HEK293T (cell line): ENCODE data around the gene RNF225.

ENCODE experiments used
- CTCF ChIA-PET: fragments of 350-600 bp; formaldehyde crosslinking; extraction: SDS; loops from one replicate; lab custom pipeline; 2021; ENCODE audit warnings: antibody characterized with exemption, inconsistent platforms; lab: Yijun Ruan, JAX
- POLR2A ChIA-PET: fragments of 350-600 bp; formaldehyde crosslinking; extraction: SDS; loops from one replicate; lab custom pipeline; 2020; ENCODE audit warnings: antibody characterized with exemption, inconsistent platforms; lab: Yijun Ruan, JAX
- DNase-seq: peaks from one replicate; pipeline ENCODE4 v3.0.0; 2012; ENCODE audit warnings: mixed read lengths; ENCODE audit errors: extremely low spot score
- ARNT ChIP-seq: fragments of 450-650 bp; IDR thresholded peaks from 2 replicates; pipeline ENCODE4 v1.6.1; 2017; ENCODE audit warnings: mild to moderate bottlenecking
- BHLHE40 ChIP-seq: fragments of 450-650 bp; IDR thresholded peaks from 2 replicates; pipeline ENCODE4 v1.6.1; 2016; ENCODE audit warnings: mild to moderate bottlenecking, moderate library complexity, borderline replicate concordance
- CTBP1 ChIP-seq: fragments of 450-650 bp; IDR thresholded peaks from 2 replicates; pipeline ENCODE4 v1.6.1; 2016; ENCODE audit warnings: borderline replicate concordance
- ELF4 ChIP-seq: fragments of 450-650 bp; IDR thresholded peaks from 2 replicates; pipeline ENCODE4 v1.6.1; 2017; ENCODE audit warnings: antibody characterized with exemption
- FOXA1 ChIP-seq: fragments of 450-650 bp; IDR thresholded peaks from 2 replicates; pipeline ENCODE4 v1.6.1; 2016; ENCODE audit warnings: mild to moderate bottlenecking
- FOXK2 ChIP-seq: fragments of 450-650 bp; IDR thresholded peaks from 2 replicates; pipeline ENCODE4 v1.6.1; 2016; ENCODE audit warnings: mild to moderate bottlenecking
- FOXM1 ChIP-seq: fragments of 450-650 bp; IDR thresholded peaks from 2 replicates; pipeline ENCODE4 v1.6.1; 2017; ENCODE audit warnings: mild to moderate bottlenecking, borderline replicate concordance
- HDGF ChIP-seq: fragments of 450-650 bp; IDR thresholded peaks from 2 replicates; pipeline ENCODE4 v1.6.1; 2017; ENCODE audit warnings: antibody characterized with exemption, borderline replicate concordance
- L3MBTL2 ChIP-seq: fragments of 450-650 bp; conservative IDR thresholded peaks from 2 replicates; pipeline ENCODE4 v1.6.1; 2016; ENCODE audit warnings: mild to moderate bottlenecking
- LEF1 ChIP-seq: fragments of 450-650 bp; IDR thresholded peaks from 2 replicates; pipeline ENCODE4 v1.6.1; 2017; ENCODE audit warnings: mild to moderate bottlenecking, borderline replicate concordance
- NFRKB ChIP-seq: fragments of 450-650 bp; IDR thresholded peaks from 2 replicates; pipeline ENCODE4 v1.6.1; 2016; ENCODE audit warnings: mild to moderate bottlenecking, moderate library complexity
- PKNOX1 ChIP-seq: fragments of 450-650 bp; IDR thresholded peaks from 2 replicates; pipeline ENCODE4 v1.6.1; 2016
- SP1 ChIP-seq: fragments of 450-650 bp; IDR thresholded peaks from 2 replicates; pipeline ENCODE4 v1.6.1; 2017
- SUZ12 ChIP-seq: fragments of 450-650 bp; IDR thresholded peaks from 2 replicates; pipeline ENCODE4 v1.6.1; 2016; ENCODE audit warnings: mild to moderate bottlenecking
- TARDBP ChIP-seq: fragments of 450-650 bp; IDR thresholded peaks from 2 replicates; pipeline ENCODE4 v1.6.1; 2016
- ZNF384 ChIP-seq: fragments of 450-650 bp; IDR thresholded peaks from 2 replicates; pipeline ENCODE4 v1.6.1; 2016

The RNF225 gene

GRCh38 chr19:58381460-58382212 is 13.8 kb upstream of the RNF225 start:
- ChIA-PET POLR2A (interaction anchor here (0.9 to 1.7 kb wide), 4 partner anchors 16 to 194 kb away, joined by 3 to 8 read pairs (median 3); partner anchors contain the start of gene ZNF497), CTCF (interaction anchor here (0.6 kb wide), 1 partner anchor 1134 kb away, joined by 3 read pairs; no protein-coding TSS in a partner anchor)
- TF ChIP-seq NFRKB (no peak), TARDBP (no peak)
- DNase-seq: no peak

GRCh38 chr19:58382997-58383603 is 12.4 kb upstream of the RNF225 start:
- TF ChIP-seq L3MBTL2: no peak
- TF ChIP-seq ZNF384: no peak
- no peak for TF ChIP-seq SUZ12
- TF ChIP-seq FOXK2: no peak
- TF ChIP-seq BHLHE40: no peak
- no peak for TF ChIP-seq ELF4
- no peak for TF ChIP-seq ARNT
- TF ChIP-seq FOXA1: no peak
- TF ChIP-seq TARDBP: no peak
- TF ChIP-seq FOXM1: no peak
- no peak for TF ChIP-seq LEF1
- TF ChIP-seq NFRKB: no peak
- TF ChIP-seq HDGF: no peak
- TF ChIP-seq CTBP1: no peak
- TF ChIP-seq SP1: no peak
- no peak for TF ChIP-seq PKNOX1
- ChIA-PET CTCF (no interaction called here), POLR2A (interaction anchor here (0.9 to 1.5 kb wide), 2 partner anchors 21 to 136 kb away, joined by 3 to 4 read pairs; partner anchors contain the start of gene ZNF497)
- no peak for DNase-seq

GRCh38 chr19:58385313-58385890 is 10.1 kb upstream of the RNF225 start:
- DNase-seq: no peak

DNA sequence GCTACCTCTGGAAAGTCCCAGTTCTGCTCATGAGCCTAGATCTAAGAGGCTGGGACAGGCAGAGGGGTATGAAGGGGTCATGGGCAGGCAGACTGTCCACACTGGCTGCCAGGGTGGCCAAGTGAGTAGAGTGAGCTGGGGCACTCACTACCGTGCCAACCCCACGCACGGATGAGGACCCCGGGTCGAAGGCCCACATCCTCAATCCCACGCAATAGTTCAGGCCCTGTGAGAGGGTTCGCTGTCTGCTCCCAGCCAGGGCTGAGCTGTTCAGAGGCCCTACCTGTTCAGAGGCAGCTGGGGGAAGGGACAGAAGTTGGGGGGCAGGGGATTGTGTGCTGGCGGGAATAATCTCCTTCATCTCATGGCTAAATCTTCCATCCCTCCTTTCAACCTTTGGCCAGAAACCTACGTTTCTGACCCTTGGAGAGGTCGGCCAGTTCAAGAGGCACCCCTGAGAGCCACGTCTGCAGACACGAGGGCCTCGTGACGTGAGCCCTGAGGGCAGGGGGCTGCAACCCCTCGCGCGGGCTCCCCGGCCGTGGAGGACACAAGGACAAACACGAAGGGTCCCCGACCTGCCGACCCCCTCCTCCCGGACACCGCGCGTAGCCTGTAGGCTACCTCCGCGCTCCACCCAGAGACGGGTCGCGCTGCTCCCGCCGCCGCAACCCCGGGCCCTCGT is 9.4 kb upstream of the RNF225 start:
- ChIA-PET CTCF (no interaction called here), POLR2A (interaction anchor here (0.7 to 3.5 kb wide), 3 partner anchors 12 to 169 kb away, joined by 3 to 21 read pairs (median 6); partner anchors contain the start of genes CHMP2A and ZNF497)
- DNase-seq: no peak
- TF ChIP-seq ELF4 (no peak), FOXA1 (no peak), ZNF384 (no peak), ARNT (no peak), CTBP1 (no peak), LEF1 (no peak), FOXM1 (no peak), NFRKB (no peak), TARDBP (no peak), L3MBTL2 (no peak), PKNOX1 (no peak), FOXK2 (no peak), SP1 (no peak), BHLHE40 (no peak)

More at GRCh38 chr19:58385313-58385890, 10.1 kb upstream of the RNF225 start:
- no peak for TF ChIP-seq FOXM1
- TF ChIP-seq TARDBP: no peak
- no peak for TF ChIP-seq SP1
- TF ChIP-seq L3MBTL2: no peak
- TF ChIP-seq PKNOX1: no peak
- TF ChIP-seq HDGF: no peak
- TF ChIP-seq FOXK2: no peak
- no peak for TF ChIP-seq ARNT
- no peak for TF ChIP-seq CTBP1
- TF ChIP-seq ELF4: no peak
- no peak for TF ChIP-seq FOXA1
- TF ChIP-seq SUZ12: no peak
- TF ChIP-seq BHLHE40: no peak
- TF ChIP-seq ZNF384: no peak
- TF ChIP-seq LEF1: no peak
- no peak for TF ChIP-seq NFRKB
- ChIA-PET CTCF (no interaction called here), POLR2A (interaction anchor here (2.0 to 3.5 kb wide), 2 partner anchors 22 to 170 kb away, joined by 6 to 21 read pairs; partner anchors contain the start of genes CHMP2A and ZNF497)

- DNase-seq: peak; percentile 98
- TF ChIP-seq PKNOX1 (no peak), LEF1 (no peak; the same call in 1 of the 2 replicates), ELF4 (peak; percentile 94), TARDBP (no peak), NFRKB (no peak), L3MBTL2 (peak; percentile 92)
- ChIA-PET POLR2A (interaction anchor here (0.7 to 3.5 kb wide), 4 partner anchors 13 to 169 kb away, joined by 3 to 21 read pairs (median 4); partner anchors contain the start of genes CHMP2A, ZNF497 and ZNF584), CTCF (no interaction called here)
Observed at GRCh38 chr19:58386576-58387337, 8.7 kb upstream of the RNF225 start, which contains the start of gene RPS5. Gene RPS5 (plus strand): TSS chr19:58387269. CDS start chr19:58388138, 869 bp downstream.
